H9 (cell line): ENCODE data around the gene SIGLEC1. TPM values are rescaled to one million over a fixed set of nuclear protein-coding genes. Genes with fewer than 3 reads are reported as not detected.

ENCODE experiments used
- DNase-seq: peaks from one replicate; pipeline ENCODE4 v3.0.0-alpha.2; 2017
- H2AFZ ChIP-seq: one replicate; pipeline ENCODE4 v1.6.1; 2013; ENCODE audit warnings: mild to moderate bottlenecking, low read length, control low read depth, moderate library complexity
- H2AK5ac ChIP-seq: 2 replicates; pipeline ENCODE4 v1.6.1; 2013; ENCODE audit warnings: low read length, control low read depth, mixed read lengths; ENCODE audit not compliant: insufficient read length
- H2BK120ac ChIP-seq: one replicate; pipeline ENCODE4 v1.6.1; 2013; ENCODE audit warnings: low read depth, mild to moderate bottlenecking, low read length, control low read depth, inconsistent platforms; ENCODE audit not compliant: poor library complexity, severe bottlenecking
- H2BK12ac ChIP-seq: 2 replicates; pipeline ENCODE4 v1.6.1; 2013; ENCODE audit warnings: low read length, control low read depth, mixed read lengths, low read depth; ENCODE audit not compliant: insufficient read length
- H2BK15ac ChIP-seq: 2 replicates; pipeline ENCODE4 v1.6.1; 2013; ENCODE audit warnings: low read depth, low read length, control low read depth
- H2BK20ac ChIP-seq: one replicate; pipeline ENCODE4 v1.6.1; 2013; ENCODE audit warnings: low read depth, mild to moderate bottlenecking, low read length, control low read depth, inconsistent platforms; ENCODE audit not compliant: poor library complexity, severe bottlenecking
- H2BK5ac ChIP-seq: 2 replicates; pipeline ENCODE4 v1.6.1; 2013; ENCODE audit warnings: low read length, control low read depth, mixed read lengths; ENCODE audit not compliant: insufficient read length
- H3K14ac ChIP-seq: 2 replicates; pipeline ENCODE4 v1.6.1; 2013; ENCODE audit warnings: low read length, control low read depth; ENCODE audit not compliant: insufficient read depth
- H3K18ac ChIP-seq: 2 replicates; pipeline ENCODE4 v1.6.1; 2013; ENCODE audit warnings: low read depth, mild to moderate bottlenecking, mixed read lengths, low read length, control low read depth; ENCODE audit not compliant: insufficient read length
- H3K23ac ChIP-seq: 2 replicates; pipeline ENCODE4 v1.6.1; 2013; ENCODE audit warnings: low read length, control low read depth, mixed read lengths, low read depth; ENCODE audit not compliant: insufficient read length
- H3K23me2 ChIP-seq: 2 replicates; pipeline ENCODE4 v1.6.1; 2013; ENCODE audit warnings: low read depth, mild to moderate bottlenecking, mixed read lengths, low read length, control low read depth; ENCODE audit not compliant: insufficient read length, poor library complexity, severe bottlenecking
- H3K27ac ChIP-seq: 2 replicates; pipeline ENCODE4 v1.5.1; 2013; ENCODE audit warnings: low read length, control low read depth, mixed read lengths, low read depth; ENCODE audit not compliant: insufficient read length
- H3K27me3 ChIP-seq: 2 replicates; pipeline ENCODE4 v1.6.1; 2013; ENCODE audit warnings: low read length, control low read depth, inconsistent platforms; ENCODE audit not compliant: insufficient read depth
- H3K4ac ChIP-seq: 2 replicates; pipeline ENCODE4 v1.6.1; 2013; ENCODE audit warnings: low read depth, mild to moderate bottlenecking, control low read depth, inconsistent platforms, low read length, moderate library complexity
- H3K4me1 ChIP-seq: 2 replicates; pipeline ENCODE4 v1.6.1; 2013; ENCODE audit warnings: low read length, control low read depth, inconsistent platforms; ENCODE audit not compliant: insufficient read depth
- H3K4me2 ChIP-seq: 2 replicates; pipeline ENCODE4 v1.6.1; 2013; ENCODE audit warnings: low read length, control low read depth, mixed read lengths; ENCODE audit not compliant: insufficient read length, insufficient read depth
- H3K56ac ChIP-seq: 2 replicates; pipeline ENCODE4 v1.6.1; 2013; ENCODE audit warnings: low read depth, mild to moderate bottlenecking, mixed read lengths, low read length, control low read depth; ENCODE audit not compliant: insufficient read length
- H3K79me1 ChIP-seq: 2 replicates; pipeline ENCODE4 v1.6.1; 2013; ENCODE audit warnings: low read depth, mild to moderate bottlenecking, moderate library complexity, low read length, control low read depth, inconsistent platforms; ENCODE audit not compliant: insufficient read depth, poor library complexity, severe bottlenecking
- H3K79me2 ChIP-seq: 2 replicates; pipeline ENCODE4 v1.6.1; 2013; ENCODE audit warnings: low read length, control low read depth, inconsistent platforms; ENCODE audit not compliant: insufficient read depth
- H3K9ac ChIP-seq: 2 replicates; pipeline ENCODE4 v1.6.1; 2013; ENCODE audit warnings: low read length, control low read depth, mixed read lengths; ENCODE audit not compliant: insufficient read length; ENCODE audit errors: extremely low read depth
- H3K9me3 ChIP-seq: one replicate; pipeline ENCODE4 v1.6.1; 2013; ENCODE audit warnings: low read depth, low read length, inconsistent platforms; ENCODE audit not compliant: control insufficient read depth
- H3T11ph ChIP-seq: one replicate; pipeline ENCODE4 v1.6.1; 2013; ENCODE audit warnings: mild to moderate bottlenecking, low read length, control low read depth, inconsistent platforms
- H4K20me1 ChIP-seq: one replicate; pipeline ENCODE4 v1.6.1; 2013; ENCODE audit not compliant: control insufficient read depth, insufficient read length, insufficient read depth
- H4K5ac ChIP-seq: 2 replicates; pipeline ENCODE4 v1.6.1; 2013; ENCODE audit warnings: low read depth, mild to moderate bottlenecking, mixed read lengths, low read length, control low read depth; ENCODE audit not compliant: insufficient read length
- H4K8ac ChIP-seq: replicated peaks from 2 replicates; pipeline ENCODE4 v1.6.1; 2013; ENCODE audit warnings: low read length, control low read depth, mixed read lengths, low read depth; ENCODE audit not compliant: insufficient read length
- H4K91ac ChIP-seq: 2 replicates; pipeline ENCODE4 v1.6.1; 2013; ENCODE audit warnings: low read depth, mild to moderate bottlenecking, moderate library complexity, mixed read lengths, low read length, control low read depth; ENCODE audit not compliant: insufficient read length
- H3K27ac Mint-ChIP-seq, 3 experiments: 2 replicates in 2 of 3; 3 replicates in 1 of 3; pipeline ENCODE4 v1.8.0; 2020 to 2021; ENCODE audit warnings: mixed read lengths in 3 of 3, mild to moderate bottlenecking in 1 of 3, moderate library complexity in 1 of 3
- H3K27me3 Mint-ChIP-seq: 2 replicates; pipeline ENCODE4 v1.8.0; 2021; ENCODE audit warnings: low read depth, mild to moderate bottlenecking, moderate library complexity, mixed read lengths
- H3K36me3 Mint-ChIP-seq, 3 experiments: 2 replicates in 2 of 3; 3 replicates in 1 of 3; pipeline ENCODE4 v1.8.0; 2020 to 2021; ENCODE audit warnings: low read depth in 3 of 3, mixed read lengths in 3 of 3; ENCODE audit not compliant: insufficient read depth in 1 of 3
- H3K4me1 Mint-ChIP-seq, 2 experiments: 2 replicates each; pipeline ENCODE4 v1.8.0; 2020; ENCODE audit warnings: mixed read lengths in 2 of 2
- H3K4me3 Mint-ChIP-seq, 2 experiments: 2 replicates in 1 of 2; 3 replicates in 1 of 2; pipeline ENCODE4 v1.8.0; 2020 to 2021; ENCODE audit warnings: mild to moderate bottlenecking in 2 of 2, mixed read lengths in 2 of 2, moderate library complexity in 1 of 2
- H3K9me3 Mint-ChIP-seq, 2 experiments: 2 replicates in 1 of 2; 3 replicates in 1 of 2; pipeline ENCODE4 v1.8.0; 2020; ENCODE audit warnings: mild to moderate bottlenecking in 2 of 2, mixed read lengths in 2 of 2, moderate library complexity in 1 of 2
- WGBS: extraction: QIAGEN DNeasy Blood & Tissue Kit; methylation state at CpG from one replicate; pipeline ENCODE4 v1.1.7; 2013; ENCODE audit warnings: missing lambda C conversion rate, low lambda C conversion rate, mixed read lengths; ENCODE audit not compliant: insufficient read length; ENCODE audit errors: extremely low coverage; 5-methylcytosine and 5-hydroxymethylcytosine counted together
- total RNA-seq: library from RNA; stranded (reverse); gene quantifications from 2 replicates; pipeline ENCODE4 v1.2.1, GENCODE V29; 2021
- TF ChIP-seq, protein P1 (sequence below): fragments of 200-600 bp; sonication (generic); conservative IDR thresholded peaks from 3 replicates; pipeline ENCODE4 v1.8.0; 2021; ENCODE audit warnings: antibody characterized with exemption, mild to moderate bottlenecking

The SIGLEC1 gene
- total RNA-seq, 1 experiment from 2014 or later, result not detected

DNA sequence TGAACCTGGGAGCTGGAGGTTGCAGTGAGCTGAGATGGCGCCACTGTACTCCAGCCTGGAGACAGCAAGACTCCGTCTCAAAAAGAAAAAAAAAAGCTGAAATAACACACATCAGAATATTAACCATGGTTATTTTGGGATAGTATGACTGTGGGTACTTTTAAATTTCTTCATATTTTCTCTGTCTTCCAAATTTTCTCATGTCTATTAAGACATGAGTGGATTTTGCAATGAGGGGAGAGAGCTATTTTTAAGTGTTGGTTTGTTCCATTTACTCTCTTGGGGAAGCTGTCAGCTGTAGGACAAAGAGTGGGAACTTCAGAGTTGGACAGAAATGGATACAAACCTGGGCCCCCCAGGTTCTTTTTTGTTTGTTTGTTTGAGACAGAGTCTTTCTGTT lies 44.9 kb upstream of the SIGLEC1 start:
- H3K79me1 ChIP-seq, result peaks cover 3% of the 10 kb centered on the region
- peaks cover 2% of the 10 kb centered on the region; the same call in 1 of the 2 replicates for H3K4me1 ChIP-seq
- H3K14ac ChIP-seq, result no peak overlapping the region
- H3K79me2 ChIP-seq, result no peaks in the 10 kb centered on the region
- H2BK5ac ChIP-seq, result no peak overlapping the region
- no peak overlapping the region for H3K27ac ChIP-seq
- H3K23me2 ChIP-seq, result peaks cover 3% of the 10 kb centered on the region
- Mint-ChIP-seq H3K4me1 (peaks cover 5 to 12% of the 10 kb centered on the region in 2 experiments), H3K36me3 (peaks cover 20 to 37% (median 29%) of the 10 kb centered on the region in 3 experiments; a peak in 6 of 7 replicates), H3K27me3 (peaks cover 5% of the 10 kb centered on the region), H3K9me3 (no peaks in the 10 kb centered on the region), H3K27ac (no peak overlapping the region), H3K4me3 (no peak overlapping the region)
- no peak overlapping the region for H4K91ac ChIP-seq
- no peak for DNase-seq
- no peak overlapping the region for H3K56ac ChIP-seq
- H3K4me2 ChIP-seq, result no peak overlapping the region
- no peak overlapping the region for H3K23ac ChIP-seq
- H3K18ac ChIP-seq, result no peak overlapping the region
- no CpG with 5 or more reads among the region's 2 CpGs for WGBS
- TF ChIP-seq, protein P1, sequence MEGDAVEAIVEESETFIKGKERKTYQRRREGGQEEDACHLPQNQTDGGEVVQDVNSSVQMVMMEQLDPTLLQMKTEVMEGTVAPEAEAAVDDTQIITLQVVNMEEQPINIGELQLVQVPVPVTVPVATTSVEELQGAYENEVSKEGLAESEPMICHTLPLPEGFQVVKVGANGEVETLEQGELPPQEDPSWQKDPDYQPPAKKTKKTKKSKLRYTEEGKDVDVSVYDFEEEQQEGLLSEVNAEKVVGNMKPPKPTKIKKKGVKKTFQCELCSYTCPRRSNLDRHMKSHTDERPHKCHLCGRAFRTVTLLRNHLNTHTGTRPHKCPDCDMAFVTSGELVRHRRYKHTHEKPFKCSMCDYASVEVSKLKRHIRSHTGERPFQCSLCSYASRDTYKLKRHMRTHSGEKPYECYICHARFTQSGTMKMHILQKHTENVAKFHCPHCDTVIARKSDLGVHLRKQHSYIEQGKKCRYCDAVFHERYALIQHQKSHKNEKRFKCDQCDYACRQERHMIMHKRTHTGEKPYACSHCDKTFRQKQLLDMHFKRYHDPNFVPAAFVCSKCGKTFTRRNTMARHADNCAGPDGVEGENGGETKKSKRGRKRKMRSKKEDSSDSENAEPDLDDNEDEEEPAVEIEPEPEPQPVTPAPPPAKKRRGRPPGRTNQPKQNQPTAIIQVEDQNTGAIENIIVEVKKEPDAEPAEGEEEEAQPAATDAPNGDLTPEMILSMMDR, result no peak
- no peak overlapping the region for H2AK5ac ChIP-seq
- H2BK20ac ChIP-seq, result no peak overlapping the region
- no peak overlapping the region for H3T11ph ChIP-seq
- H3K4ac ChIP-seq, result no peak overlapping the region
- H4K5ac ChIP-seq, result no peak overlapping the region
- H2BK120ac ChIP-seq, result no peak overlapping the region
- no peak overlapping the region for H2AFZ ChIP-seq
- no peak overlapping the region for H3K9ac ChIP-seq
- H4K8ac ChIP-seq, result no peak overlapping the region
- H2BK15ac ChIP-seq, result no peak overlapping the region
- H2BK12ac ChIP-seq, result no peak overlapping the region
- no peaks in the 10 kb centered on the region for H3K27me3 ChIP-seq
- H4K20me1 ChIP-seq, result no peaks in the 10 kb centered on the region
- H3K9me3 ChIP-seq, result no peaks in the 10 kb centered on the region
